ENCODE data around the gene SF3B2. TPM values are rescaled to one million over a fixed set of nuclear protein-coding genes. Genes with fewer than 3 reads are reported as not detected.

Gene SF3B2
- total and polyA plus RNA-seq, 2 donors (not counting 1 experiment from before 2014, with no cell fraction given): 139 to 205 TPM

GRCh38 chr11:66068923-66069714 lies 17.0 kb downstream of the SF3B2 start:
- no peaks in the 10 kb centered on the region for H3K9me3 Mint-ChIP-seq (ENCODE audit: insufficient read depth)
- H3K4me1 ChIP-seq (ENCODE audit: control insufficient read depth in 2 of 2, insufficient read depth in 2 of 2, low read length in 2 of 2): peaks cover 46 to 51% of the 10 kb centered on the region in 2 donors

More at GRCh38 chr11:66068923-66069714, 17.0 kb downstream of the SF3B2 start:
- peaks cover 39% of the 10 kb centered on the region for H4K20me1 ChIP-seq (ENCODE audit: control insufficient read depth, insufficient read depth, low read length, poor library complexity, severe bottlenecking)
- peak overlapping the region in 4 of 5 experiments; percentile 47 to 92 (median 67) for H3K4me3 ChIP-seq (ENCODE audit: control extremely low read depth in 1 of 5, extremely low read depth in 1 of 5, insufficient read depth in 1 of 5, low read depth in 2 of 5, low read length in 4 of 5)
- peak overlapping the region; percentile 73 for H3K9ac ChIP-seq (ENCODE audit: low read length)
- no peaks in the 10 kb centered on the region for H3K27me3 ChIP-seq (replicated peaks in 1 of 4; ENCODE audit: control extremely low read depth in 1 of 4, control insufficient read depth in 3 of 4, insufficient read depth in 4 of 4, low read length in 3 of 4)
- H2AFZ ChIP-seq (ENCODE audit: insufficient read depth, low read depth, low read length, poor library complexity, severe bottlenecking): peak overlapping the region; percentile 78
- WGBS (ENCODE audit: insufficient coverage): 25% methylated on average over 13 of the region's 14 CpGs
- intact Hi-C loops (cut with micrococcal nuclease): loop anchor here (1.0 to 2.0 kb wide), 3 partner anchors 43 to 65 kb away; no protein-coding TSS in a partner anchor
- CTCF ChIA-PET: interaction anchor here (0.9 to 7.4 kb wide), 27 partner anchors 10 to 195 kb away, joined by 3 to 98 read pairs (median 5); partner anchors contain the start of gene SF3B2
- Mint-ChIP-seq H3K4me3 (peak overlapping the region; percentile 94), H3K4me1 (peaks cover 60% of the 10 kb centered on the region), H3K27me3 (no peaks in the 10 kb centered on the region), H3K27ac (peak overlapping the region; percentile 99)
- TF ChIP-seq CTCF (IDR thresholded peaks at IDR 0.05) (no peak), EZH2 (IDR thresholded peaks at IDR 0.05; ENCODE audit: borderline replicate concordance, insufficient read depth, low read depth, low read length, poor library complexity, severe bottlenecking) (no peak)
- H3K27ac ChIP-seq (ENCODE audit: low read length in 2 of 2): peak overlapping the region; percentile 69 to 76
- peak overlapping the region; percentile 91 for H3K4me2 ChIP-seq (replicated peaks; ENCODE audit: low read depth, low read length, poor library complexity, severe bottlenecking)
- DNase-seq: peak; percentile 79
- POLR2A ChIA-PET: interaction anchor here (0.5 to 3.1 kb wide), 11 partner anchors 8 to 1085 kb away, joined by 3 to 12 read pairs (median 4); partner anchors contain the start of gene SF3B2
- peaks cover 42% of the 10 kb centered on the region for H3K79me2 ChIP-seq (ENCODE audit: control insufficient read depth, insufficient read depth, low read length)
- no peaks in the 10 kb centered on the region for H3K9me3 ChIP-seq (ENCODE audit: control extremely low read depth in 1 of 3, control insufficient read depth in 2 of 3, insufficient read depth in 1 of 3, low read length in 2 of 3)
- ATAC-seq (ENCODE audit: low read depth): peak; percentile 37
- peaks cover 0 to 58% of the 10 kb centered on the region in 2 experiments for H3K36me3 ChIP-seq (replicated peaks in 1 of 2; ENCODE audit: control extremely low read depth in 1 of 2, control insufficient read depth in 1 of 2, extremely low read depth in 1 of 2, insufficient read depth in 2 of 2, low read length in 1 of 2)
